ENCODE measurements around the gene RASGEF1C. TPM values are rescaled to one million over a fixed set of nuclear protein-coding genes. Genes with fewer than 3 reads are reported as not detected.
A peak's percentile ranks its signal among the peaks of the same experiment; 100 is the strongest.

Gene RASGEF1C
- total RNA-seq, 4 donors from 2014 or later: 0.71 to 2.5 TPM; not detected in 2

GRCh38 chr5:180153991-180154390, 55.0 kb downstream of the RASGEF1C start:
- TF ChIP-seq POLR2A (IDR thresholded peaks at IDR 0.05) (no peak), CTCF (IDR thresholded peaks at IDR 0.05) (no peak)
- 61 to 89% methylated on average over 6 of the region's 6 CpGs for WGBS, 2 donors
- intact Hi-C loops (cut with DNase I; ENCODE audit: low total_unique reads): no loop called here
- peak; percentile 0 to 40 for DNase-seq (ENCODE audit: low spot score in 2 of 2)
- no peak overlapping the region for H3K4me3 ChIP-seq (ENCODE audit: low read depth, poor library complexity, severe bottlenecking)

DNA sequence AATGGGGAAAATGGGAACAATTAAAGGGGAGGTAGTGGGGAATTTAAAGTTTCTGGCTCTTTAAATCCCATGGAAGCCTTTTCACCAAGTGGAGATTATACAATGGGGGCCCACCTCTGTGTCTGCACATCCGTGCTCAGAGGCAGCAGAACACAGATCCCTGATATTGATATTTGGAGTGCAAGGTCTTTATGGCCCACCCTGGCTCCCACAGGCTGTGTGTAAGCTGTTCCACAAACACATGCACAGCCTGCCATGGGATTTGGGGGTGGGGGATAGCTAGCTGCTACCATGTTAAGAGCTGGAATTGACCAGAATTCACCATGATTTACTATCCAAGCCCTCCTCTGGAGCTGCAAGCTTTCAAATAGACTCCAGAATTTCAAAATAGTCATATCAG, 55.9 kb downstream of the RASGEF1C start:
- intact Hi-C loops (cut with DNase I; ENCODE audit: low total_unique reads): no loop called here
- no peak overlapping the region for H3K4me3 ChIP-seq (ENCODE audit: low read depth, poor library complexity, severe bottlenecking)
- TF ChIP-seq CTCF (IDR thresholded peaks at IDR 0.05) (no peak), POLR2A (IDR thresholded peaks at IDR 0.05) (no peak)
- WGBS, 2 donors: 0% methylated on average over 1 of the region's 1 CpG
- DNase-seq (ENCODE audit: low spot score in 2 of 2): peak; percentile 8 to 18

DNA sequence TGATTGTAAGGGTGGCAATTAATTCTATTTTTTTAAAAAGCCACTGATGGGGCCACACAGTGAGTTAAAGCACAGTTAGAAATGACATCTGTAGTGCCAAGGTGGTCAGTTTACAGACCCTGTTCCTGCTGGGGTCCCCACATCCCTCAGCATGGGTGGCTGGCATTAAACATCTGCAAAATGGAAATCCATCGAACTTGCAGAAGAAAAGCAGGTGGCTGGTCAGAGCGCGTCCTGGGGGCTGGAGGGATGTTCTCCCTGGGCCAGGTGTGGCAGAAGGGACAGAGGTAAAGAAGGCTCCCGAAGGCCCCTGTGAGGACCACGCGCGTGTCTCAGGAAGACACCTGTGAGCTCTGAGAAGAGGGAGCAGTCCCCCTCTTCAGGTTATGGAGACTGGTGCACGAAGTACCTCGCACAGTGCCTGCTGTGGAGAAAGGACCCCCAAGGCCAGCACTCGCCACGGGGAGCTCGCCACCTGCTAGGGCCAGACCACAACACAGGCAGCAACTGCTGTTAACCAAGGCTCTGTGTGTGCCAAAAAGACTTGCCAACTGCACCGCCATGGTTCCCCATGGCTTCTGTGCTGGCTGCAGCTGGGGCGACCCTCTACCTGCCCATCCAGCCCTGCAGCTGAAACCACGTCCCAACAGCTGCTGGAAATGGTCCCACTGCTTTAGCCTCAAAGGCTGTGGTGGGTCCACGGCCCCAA, 65.2 kb downstream of the RASGEF1C start:
- H3K4me3 ChIP-seq (ENCODE audit: low read depth, poor library complexity, severe bottlenecking): no peak overlapping the region
- 82 to 86% methylated on average over 15 to 16 of the region's 16 CpGs for WGBS, 2 donors
- intact Hi-C loops (cut with DNase I; ENCODE audit: low total_unique reads): no loop called here
- TF ChIP-seq POLR2A (IDR thresholded peaks at IDR 0.05): no peak
- TF ChIP-seq CTCF (IDR thresholded peaks at IDR 0.05): no peak
- DNase-seq (ENCODE audit: low spot score in 2 of 2): peak; percentile 7 to 46

DNA sequence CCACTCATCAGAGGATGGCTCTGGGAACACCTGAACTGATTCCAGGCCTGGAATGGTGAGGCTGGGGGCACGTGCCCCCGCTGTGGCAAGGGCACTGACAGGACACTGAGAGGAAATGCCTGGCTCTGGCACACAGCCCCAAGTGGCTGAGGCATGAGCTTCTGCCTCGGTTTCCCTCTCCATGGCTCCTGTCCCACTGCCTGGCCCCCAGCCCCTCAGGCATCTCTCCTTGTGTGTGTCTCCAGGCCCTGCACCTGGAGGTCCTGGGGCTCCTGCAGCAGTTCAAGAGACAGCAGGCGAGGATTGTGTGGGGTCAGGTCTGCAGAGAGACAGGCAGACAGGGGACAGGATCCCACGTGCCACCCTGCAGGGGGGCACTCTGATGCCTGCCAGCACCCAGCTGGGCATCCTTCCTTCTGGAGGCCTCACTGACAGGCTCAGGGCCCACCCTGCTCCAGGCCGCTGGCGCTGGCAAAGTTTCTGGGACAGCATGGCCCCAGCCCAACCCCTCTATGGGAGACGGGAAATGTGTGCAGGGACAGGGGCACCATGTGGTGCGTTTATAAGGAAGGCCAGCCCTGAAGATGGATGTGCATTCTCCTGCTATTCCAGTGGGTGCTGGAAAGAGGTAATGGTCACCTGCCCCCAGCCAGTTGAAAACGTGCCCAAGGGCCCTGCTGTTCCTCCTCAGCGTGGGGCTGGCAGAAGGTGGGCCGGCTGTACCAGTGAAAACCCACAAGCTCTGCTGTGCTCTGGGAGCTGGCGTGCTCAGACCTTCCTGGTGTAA, 66.0 kb downstream of the RASGEF1C start:
- TF ChIP-seq CTCF (IDR thresholded peaks at IDR 0.05): no peak
- no peak for TF ChIP-seq POLR2A (IDR thresholded peaks at IDR 0.05)
- 60 to 64% methylated on average over 13 of the region's 13 CpGs for WGBS, 2 donors
- H3K4me3 ChIP-seq (ENCODE audit: low read depth, poor library complexity, severe bottlenecking): no peak overlapping the region
- intact Hi-C loops (cut with DNase I; ENCODE audit: low total_unique reads): no loop called here
- DNase-seq (ENCODE audit: low spot score in 2 of 2): peak in 1 of 2 donors; percentile 76

- no peak overlapping the region for H3K4me3 ChIP-seq (ENCODE audit: low read depth, poor library complexity, severe bottlenecking)
- TF ChIP-seq POLR2A (IDR thresholded peaks at IDR 0.05) (no peak), CTCF (IDR thresholded peaks at IDR 0.05) (no peak)
- intact Hi-C loops (cut with DNase I; ENCODE audit: low total_unique reads): no loop called here
- DNase-seq (ENCODE audit: low spot score in 2 of 2): peak; percentile 5 to 61
- WGBS, 2 donors: 73 to 81% methylated on average over 23 of the region's 23 CpGs
These were observed 66.8 kb downstream of the RASGEF1C start for GRCh38 chr5:180142021-180142765.

Data from lower leg skin (tissue), 4 donors.